NCI-H510A (cell line): ENCODE measurements around the gene WFIKKN1.
A peak's percentile ranks its signal among the peaks of the same experiment; 100 is the strongest.

Experiments used
- DNase-seq: peaks from one replicate; lab custom pipeline; 2025; lab: John Stamatoyannopoulos, UW

WFIKKN1 gene

DNA sequence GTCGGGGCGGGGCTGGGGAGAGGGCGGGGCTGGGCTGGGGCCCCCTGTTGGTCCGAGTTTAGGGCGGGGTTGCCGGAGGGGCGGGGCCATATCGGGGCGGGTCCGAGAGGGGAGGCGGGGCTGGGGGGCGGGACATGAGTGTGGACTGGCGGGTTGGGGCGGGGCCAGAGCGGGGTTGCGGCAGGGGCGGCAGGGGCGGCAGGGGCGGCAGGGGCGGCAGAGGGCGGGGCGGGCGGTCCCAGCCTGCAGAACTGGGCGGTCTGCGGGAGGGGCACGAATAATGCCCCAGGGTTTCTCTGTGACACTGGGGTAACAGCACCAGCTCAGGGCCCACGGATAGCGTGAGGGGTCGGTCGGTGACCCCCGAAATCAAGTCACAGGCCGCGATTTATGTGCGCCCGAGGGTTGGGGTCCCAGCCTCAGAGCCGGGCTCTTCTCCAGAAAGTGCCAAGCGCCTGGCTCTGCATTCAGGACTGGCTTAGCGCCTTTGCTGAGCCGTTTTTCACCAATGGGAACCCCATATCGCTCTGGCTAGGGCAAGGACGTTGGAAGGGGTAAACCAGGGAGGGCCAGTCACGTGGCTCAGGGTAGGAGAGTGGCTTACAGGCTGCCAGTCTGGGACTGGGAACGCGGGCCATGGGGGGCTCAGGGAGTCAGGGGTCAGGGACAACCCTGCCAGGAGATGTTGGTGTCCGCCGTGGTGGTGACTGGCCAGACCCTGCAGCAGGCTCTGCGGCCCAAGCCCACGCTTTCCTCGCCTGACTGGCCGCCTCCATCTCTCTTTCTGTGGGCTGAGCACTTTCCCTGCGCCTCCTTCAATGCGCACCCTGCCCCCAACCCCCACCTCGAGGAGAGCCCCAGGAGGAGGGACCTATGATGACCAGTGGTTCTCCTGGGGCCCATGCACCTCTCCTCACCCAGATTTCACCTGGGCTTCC, 6.6 kb downstream of the WFIKKN1 start:
- DNase-seq = no peak

DNA sequence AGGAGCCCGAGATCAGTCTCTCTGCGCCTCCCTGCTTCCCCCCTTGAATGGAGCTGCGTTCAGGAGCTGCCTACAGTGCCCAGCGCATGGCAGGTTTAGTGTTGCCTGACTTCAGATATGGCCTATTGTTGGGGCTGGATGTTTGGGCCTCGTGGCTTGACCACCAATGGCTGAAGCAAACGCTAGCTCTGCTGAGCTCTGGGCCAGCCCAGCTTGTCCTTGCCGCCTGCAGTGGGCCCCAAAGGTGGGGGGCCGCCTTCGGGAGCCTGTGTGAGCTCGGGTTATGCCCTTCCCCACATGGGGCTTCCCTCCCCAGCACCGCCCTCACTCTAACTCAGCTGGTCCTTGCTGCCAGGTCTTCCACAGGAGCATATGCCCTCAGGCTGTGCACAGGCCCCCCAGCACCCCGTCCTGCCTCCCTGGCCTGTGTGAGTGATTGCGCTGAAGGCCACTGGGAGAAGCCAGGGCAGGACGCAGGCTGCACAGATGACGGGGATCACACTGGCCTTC, 7.3 kb downstream of the WFIKKN1 start:
- no peak for DNase-seq

GRCh38 chr16:638836-639235, 8.1 kb downstream of the WFIKKN1 start:
- no peak for DNase-seq

DNA sequence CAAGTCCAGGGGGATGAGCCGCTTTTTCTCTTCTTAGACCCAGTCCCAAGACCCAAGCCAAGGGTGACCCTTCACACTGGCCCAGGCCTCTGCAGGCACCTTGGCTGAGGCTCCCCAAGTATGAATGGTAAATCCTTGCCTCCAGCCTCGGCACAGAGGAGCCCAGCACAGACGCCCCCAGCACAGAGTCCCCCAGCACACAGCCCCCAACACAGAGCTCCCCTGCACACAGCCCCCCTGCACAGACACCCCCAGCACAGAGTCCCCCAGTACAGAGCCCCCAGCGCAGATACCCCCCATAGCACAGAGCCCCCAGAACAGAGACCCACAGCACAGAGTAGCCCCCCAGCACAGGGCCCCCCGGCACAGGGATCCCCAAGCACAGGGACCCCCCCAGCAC, 9.8 kb downstream of the WFIKKN1 start:
- DNase-seq = no peak

GRCh38 chr16:641326-642188, 10.8 kb downstream of the WFIKKN1 start, which contains the start of gene MCRIP2:
MCRIP2 (plus strand) TSS chr16:641828; CDS start chr16:641992, 164 bp downstream.
- peak; percentile 55 for DNase-seq

GRCh38 chr16:642189-643049, 11.6 kb downstream of the WFIKKN1 start:
- no peak for DNase-seq

GRCh38 chr16:643050-643368, 12.2 kb downstream of the WFIKKN1 start:
- no peak for DNase-seq

DNA sequence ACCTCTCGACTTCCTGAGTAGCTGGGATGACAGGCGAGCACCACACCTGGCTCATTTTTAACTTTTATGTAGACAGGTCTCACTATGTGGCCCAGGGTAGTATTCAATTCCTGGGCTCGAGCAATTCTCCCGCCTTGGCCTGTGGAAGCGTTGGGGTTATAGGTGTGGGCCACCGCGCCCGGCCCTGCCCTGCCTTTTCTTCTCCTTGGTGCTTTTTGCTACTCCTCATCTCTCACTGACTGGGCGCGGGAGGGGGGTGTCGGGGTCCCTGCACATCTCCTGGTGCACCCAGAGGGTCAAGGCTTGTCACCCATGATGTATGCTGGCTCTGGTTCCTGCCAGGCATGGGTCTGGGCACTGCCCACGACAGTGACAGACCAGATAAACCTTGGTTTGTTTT, 13.8 kb downstream of the WFIKKN1 start:
- no peak for DNase-seq

GRCh38 chr16:645852-646678, 15.3 kb downstream of the WFIKKN1 start:
- DNase-seq = no peak

DNA sequence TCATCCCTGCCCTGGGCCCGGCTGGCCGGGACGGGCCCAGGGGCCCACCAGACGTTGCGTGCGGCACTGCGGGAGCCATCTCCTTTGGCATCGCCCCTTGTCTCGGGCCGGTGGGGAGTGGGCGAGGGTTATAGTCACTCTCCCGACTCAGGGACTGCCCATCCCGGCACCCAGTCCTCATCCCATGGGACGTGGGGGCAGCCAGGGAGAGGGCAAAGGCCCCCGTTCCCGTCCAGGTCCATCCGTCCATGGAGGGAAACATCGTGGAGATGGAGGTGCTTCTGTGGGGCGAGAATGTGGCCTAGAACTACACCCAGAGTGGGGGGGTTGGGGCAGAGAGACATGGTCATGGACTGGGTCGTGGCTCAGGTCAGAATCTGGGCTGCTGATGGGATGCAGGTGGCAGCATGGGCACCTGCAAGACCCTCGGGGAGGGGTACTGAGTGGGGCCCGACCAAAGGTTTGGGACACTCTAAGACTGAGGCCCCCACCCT, 15.9 kb downstream of the WFIKKN1 start:
- DNase-seq = no peak

- no peak for DNase-seq
Observed at GRCh38 chr16:647173-647902, 16.6 kb downstream of the WFIKKN1 start.

DNA sequence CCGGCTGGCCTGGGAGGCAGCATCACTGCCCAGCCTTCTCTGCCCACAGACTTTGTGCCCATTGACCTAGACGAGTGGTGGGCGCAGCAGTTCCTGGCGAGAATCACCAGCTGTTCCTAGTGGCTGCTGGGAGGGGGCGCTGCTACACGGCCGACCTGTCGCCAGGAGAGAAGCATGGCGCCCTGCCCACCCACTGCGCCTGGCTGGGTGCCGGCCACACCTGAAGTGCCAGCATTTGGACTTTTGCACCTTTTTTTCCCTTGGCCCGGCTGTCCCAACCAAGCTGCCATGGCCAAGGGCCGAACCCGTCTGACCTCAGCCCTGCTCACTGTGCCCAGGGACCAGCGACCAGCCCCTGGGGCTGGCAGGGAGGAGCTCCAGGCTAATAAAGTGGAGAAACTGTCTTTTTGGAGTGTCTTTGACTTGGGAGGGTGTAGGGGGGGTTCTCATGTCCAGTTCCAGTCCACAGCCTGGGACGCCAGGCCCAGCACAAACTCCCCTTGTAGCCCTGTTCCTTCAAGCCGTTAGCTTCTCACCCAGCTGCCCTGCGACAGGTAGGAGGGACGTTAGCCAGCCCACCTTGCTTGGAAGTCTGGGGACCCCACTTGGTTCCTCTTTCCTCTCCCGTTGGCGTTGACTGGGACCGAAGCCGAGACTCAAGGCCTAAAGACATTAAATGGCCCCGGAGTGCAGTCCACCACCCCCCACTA, 17.4 kb downstream of the WFIKKN1 start:
- DNase-seq = no peak

DNA sequence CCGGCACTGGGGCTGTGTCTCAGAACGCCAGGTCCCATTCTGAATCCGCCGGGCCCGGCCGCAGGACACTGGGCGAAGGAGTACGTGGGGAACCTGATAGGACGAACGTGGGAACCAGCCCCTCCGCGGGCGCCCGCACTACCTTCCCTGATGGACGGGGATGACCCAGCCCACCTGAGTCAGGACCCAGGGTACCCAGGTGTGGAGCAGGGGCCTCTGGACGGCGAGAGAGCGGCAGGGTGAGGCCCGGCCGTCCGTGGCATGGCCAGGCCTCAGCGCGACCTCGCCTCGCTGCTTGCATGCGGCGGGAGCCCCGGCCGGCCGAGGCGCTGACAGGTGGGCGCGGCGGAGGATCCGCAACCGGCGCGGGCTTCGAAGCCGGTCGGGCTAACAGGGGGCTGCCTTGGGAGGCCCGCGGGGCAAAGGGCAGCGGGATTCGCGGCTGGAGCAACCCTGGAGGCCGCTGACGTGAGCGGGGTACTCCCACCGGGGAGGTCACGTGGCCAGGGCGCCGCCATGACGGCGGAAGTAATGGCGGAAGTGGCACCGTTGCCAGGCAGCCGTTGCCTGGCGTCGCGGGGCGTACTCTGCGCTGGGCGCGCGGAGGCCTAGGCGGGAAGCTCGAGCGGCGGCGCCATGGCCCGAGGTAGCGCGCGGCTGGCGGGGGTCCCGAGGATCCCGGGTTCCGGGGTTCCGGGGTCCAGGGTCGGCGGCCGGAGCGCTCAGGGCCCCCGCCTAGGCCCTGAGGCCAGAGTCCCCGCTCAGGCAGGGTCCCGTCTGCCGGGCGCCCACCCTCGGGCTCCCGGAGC, 18.2 kb downstream of the WFIKKN1 start, which contains the start of gene WDR90:
Gene WDR90, plus strand, starts transcription at position 585 of the 809 bp plus-strand sequence. Its CDS starts 52 bp downstream, at position 637.
- DNase-seq = peak; percentile 79

GRCh38 chr16:649631-650030, 18.8 kb downstream of the WFIKKN1 start:
- DNase-seq = no peak

- no peak for DNase-seq
Observed at GRCh38 chr16:651844-652243, 21.1 kb downstream of the WFIKKN1 start.

DNA sequence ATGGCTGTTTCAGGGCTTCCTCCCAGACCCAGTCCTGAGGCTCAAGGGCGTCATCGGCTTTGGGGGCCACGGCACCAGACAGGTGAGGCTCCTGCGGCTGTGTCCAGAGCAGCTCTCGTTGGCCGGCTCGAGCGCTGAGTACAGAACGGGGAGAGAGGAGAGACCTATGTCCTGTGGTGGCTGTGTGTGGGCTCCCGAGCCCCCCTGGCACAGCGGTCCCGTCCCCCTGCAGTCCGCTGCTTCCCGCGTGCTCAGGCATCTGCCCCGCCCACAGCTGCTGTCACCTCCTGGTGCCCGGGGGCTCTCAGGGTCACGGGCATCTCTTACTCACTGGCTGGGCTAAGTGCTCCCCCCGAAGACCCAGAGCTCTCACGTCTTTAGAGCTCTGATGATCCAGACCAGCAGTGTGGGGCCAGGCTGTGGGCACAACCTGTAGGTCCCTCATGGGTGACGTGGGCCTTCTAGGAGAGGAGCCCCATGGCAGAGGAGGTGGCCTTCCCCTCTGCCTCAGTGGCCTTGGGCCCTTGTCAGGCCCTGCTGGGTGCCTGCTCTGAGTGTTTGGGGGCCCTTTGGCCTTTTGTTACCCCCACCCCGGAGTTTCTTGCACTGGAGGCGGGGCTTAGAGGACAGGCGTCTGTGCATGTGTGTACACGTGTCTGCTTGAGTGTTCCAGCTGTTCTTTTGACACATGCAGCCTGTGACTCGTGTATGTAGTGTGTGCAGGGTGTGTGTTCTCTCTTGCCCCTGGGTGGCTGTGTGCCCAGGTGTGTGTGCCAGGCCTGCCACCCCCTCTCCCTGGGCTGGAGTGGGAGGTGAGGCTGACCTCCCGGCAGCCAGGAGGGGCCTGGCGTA, 21.9 kb downstream of the WFIKKN1 start:
- DNase-seq = no peak

GRCh38 chr16:654034-654433, 23.2 kb downstream of the WFIKKN1 start:
- no peak for DNase-seq
